HG03439 (cell line): ENCODE measurements around the gene DISC1.

Experiments used
- ATAC-seq: cut with Tn5 transposase; IDR thresholded peaks from one replicate; pipeline ENCODE4 v1.9.1; 2021; ENCODE audit warnings: mild to moderate bottlenecking, moderate library complexity; ENCODE audit not compliant: unreplicated experiment

Gene DISC1

DNA sequence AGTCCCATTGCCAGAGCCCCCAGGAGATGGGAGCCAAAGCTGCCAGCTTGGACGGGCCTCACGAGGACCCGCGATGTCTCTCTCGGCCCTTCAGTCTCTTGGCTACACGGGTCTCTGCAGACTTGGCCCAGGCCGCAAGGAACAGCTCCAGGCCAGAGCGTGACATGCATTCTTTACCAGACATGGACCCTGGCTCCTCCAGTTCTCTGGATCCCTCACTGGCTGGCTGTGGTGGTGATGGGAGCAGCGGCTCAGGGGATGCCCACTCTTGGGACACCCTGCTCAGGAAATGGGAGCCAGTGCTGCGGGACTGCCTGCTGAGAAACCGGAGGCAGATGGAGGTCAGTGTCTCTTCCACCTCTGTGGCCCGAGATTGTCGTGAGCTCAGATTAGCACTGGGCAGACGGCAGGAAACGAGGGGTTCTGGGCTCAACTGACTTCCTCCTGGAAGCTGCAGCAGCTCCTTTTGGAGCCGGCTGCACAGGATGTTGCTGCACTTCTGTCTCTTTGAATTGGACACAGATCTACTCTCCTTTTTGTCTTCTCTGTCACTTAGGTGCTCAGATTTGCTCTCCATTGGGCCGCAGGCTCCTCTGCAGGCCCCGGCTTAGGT is 68.0 kb downstream of the DISC1 start:
- no peak for ATAC-seq

DNA sequence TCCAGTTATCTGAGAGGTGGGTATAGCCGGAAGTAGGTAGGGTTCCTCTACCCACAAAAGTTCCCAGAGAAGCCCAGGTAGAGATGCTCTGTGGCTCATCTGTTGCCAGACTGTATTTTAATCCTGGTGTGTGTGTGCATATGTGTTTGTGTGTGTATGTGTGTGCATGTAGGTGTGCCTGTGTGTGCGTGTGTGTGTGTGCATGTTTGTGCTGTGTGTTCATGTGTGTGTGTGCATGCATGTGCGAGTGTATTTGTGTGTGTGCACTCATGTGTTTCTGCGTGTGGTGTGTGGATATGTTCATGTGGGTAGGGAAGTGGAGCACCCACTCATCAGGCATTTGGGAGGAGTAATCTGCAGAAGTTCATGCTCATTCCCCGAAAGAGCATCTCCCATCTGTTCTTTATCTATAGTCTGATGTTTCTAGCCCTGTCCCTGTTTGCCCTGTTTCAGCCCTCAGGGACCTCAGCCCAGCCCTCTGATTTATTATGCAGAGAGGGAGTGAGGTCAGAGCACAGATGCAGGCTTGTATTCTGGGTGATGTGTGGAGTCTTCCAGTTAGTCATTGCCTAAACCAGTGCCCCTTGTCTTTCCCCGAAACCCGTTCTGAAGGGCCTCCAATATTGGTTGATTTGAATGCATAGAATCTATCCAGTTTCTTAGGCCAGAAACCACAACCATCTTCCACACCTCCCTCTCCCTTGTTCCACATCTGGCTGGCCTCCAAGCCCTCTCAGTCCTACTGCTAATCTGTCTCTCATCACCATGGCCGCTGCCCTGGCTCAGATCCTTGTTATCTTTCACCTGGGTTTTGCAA is 69.1 kb downstream of the DISC1 start:
- ATAC-seq, result no peak

DNA sequence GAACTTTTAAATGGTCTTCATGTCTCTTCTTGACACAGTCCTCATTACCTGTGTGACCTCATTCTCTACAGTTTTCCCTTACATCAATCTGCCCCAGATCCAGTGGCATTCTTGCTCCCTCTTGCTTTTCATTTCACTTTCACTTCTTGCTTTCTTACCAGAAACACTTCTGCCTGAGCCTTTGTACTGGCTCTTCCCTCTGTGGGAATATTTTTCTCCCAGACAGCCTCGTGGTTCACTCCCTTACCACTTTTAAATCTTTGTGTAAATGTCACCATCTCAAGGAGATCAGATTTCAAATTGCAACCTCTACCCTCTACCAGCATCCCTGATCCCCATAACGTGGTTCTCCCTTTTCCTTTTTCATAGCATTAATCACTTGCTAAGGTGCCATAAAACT is 73.2 kb downstream of the DISC1 start:
- ATAC-seq, result no peak

DNA sequence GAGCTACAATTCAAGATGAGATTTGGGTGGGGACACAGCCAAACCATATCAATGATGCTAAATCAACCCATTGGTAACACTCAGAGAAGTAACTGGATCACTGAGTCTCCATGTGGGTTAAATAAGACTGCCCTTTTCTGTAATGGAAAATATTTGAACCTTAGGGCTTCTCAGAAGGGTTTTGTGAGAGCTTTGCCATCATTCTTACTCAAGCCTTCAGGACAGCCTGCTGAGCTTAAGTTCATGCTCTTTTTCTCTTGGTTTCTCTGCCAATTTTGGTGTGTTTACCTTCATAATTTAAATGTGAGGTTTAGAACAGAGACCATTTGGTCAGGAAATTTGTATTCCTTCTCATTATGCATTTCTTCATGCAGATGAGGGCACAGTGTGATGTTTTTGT is 74.7 kb downstream of the DISC1 start:
- no peak for ATAC-seq

DNA sequence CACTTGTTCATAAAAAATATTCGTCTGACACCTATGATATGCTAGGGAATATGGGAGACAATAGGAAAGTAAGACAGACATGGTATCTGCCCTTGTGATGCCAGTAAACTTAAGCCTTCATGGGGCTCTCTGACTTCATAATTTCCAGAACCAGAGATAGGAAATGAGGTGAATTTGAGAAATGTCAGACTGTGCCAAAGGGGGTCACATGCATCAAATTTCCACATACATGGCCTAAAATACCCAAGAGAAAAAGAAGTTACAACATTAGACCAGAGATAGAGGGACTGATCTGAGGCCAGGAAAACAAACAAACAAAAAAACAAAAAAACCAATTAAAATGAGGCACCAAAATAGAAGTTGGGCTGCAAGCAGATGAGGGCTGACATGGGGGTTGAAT is 75.7 kb downstream of the DISC1 start:
- no peak for ATAC-seq

DNA sequence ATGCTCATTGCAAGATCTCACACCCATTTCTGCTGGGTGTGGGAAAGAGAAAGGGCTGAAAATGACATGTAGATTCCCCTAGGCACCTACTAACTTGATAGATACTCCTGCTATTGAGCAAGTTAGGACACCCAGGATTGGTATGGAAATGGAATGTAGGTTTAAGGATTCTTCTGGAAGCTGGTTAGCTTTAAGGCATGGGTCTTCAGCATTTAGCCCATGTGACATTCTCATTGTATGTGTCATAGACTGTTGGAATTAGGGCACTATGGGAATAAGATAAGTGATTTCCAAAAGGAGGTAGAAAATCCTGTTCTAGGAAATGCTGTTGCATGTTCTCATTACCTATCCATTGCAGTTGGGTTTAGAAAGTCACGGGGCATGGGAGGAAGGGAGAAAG is 76.2 kb downstream of the DISC1 start:
- ATAC-seq, result no peak

DNA sequence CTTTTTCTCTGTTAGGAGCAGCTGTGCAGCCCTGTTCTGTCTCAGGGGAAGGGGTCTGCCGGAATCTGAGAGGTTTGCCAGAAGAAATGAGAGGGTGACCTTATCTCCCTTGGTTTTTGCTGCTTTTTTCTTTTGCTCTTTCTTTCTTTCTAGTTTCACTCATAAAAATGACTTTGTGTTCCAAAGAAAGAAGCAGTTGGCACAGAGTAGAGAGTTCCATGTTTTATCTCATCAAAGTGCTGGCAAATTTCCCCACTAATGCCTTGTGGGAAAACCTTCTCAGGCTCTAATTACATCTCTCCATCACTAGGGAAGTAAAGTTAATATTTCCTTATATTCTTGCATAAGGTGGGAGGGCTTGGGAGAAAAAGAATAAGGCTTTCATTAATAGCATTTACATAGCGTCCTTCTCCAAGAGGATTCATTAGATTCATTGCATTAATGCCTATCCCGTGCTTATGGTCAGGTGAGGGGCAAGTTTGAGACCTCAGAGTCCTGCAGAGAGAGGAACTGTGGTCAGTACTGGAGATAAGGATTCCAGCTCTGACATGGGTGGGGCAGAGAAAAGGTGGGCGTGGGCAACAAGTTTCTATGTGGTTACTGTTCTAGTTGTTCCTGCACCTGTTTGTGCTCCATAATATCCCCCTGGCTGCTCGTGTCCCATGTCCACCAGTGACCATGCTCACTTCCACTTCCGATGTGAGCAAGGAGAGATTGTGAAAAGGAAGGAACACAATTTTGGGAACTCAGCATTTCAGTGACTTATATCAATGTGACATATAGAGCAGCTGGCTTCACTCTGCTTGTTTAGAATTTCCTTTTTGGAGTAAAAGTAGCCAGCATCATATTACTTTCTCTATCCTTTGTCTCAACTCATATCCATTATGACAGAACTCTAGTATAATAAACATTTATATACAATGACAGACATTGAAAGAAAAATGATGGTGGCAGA is 79.5 kb downstream of the DISC1 start:
- ATAC-seq, result no peak

DNA sequence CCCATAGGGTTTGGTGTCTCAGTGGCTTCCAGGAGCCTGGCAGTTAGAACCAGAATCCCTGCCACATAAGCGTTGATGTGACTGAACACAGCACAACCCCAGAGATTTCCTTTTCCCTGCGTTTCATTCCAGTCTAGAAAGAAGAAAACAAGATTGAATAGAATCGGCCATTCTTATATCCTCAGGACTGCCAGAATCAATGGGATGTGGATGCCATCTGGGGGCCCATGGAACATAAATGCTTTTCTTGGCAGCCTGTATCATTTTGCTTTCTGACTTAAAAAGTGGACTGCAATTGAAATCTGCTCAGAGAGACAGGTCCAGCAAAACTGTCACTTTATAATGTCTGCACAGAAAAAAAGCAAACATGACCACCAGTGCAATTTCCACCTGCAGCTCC is 80.3 kb downstream of the DISC1 start:
- no peak for ATAC-seq

DNA sequence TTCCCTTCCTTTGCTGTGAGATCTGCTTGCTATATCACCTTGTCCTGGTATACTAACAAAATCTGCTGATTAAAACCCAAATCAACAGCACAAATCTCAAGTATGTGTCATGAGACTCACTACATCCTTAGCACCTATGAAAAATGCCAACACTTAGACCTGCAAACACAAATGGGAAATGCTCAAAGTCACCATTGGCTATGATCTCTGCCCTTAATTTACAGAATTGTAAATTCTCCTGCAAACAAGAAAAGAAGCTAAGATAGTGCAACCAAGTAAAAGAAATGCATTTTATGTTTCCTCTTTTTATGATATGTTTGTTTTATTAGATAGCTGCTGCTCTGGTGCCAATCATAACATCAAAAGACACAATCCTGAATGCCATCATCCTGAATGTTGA is 80.8 kb downstream of the DISC1 start:
- no peak for ATAC-seq

DNA sequence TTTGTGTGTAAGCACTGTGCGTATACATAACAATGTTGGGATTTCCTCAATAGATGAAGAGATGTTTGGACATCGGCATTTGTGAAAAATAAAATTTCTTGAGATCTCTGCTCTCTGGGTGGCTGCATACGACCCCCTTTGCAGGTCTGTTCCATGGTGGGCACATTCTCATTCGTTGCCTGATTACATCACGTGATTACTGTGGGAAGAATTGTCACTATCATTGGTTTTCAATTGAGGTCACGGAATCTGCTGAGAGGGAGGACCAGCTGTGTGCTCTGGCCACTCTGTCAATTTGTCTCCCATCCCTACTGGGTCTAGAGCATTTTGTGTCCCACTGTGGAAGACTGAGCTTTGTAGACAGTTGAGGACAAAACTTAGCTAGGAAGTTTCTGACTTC is 81.8 kb downstream of the DISC1 start:
- no peak for ATAC-seq

DNA sequence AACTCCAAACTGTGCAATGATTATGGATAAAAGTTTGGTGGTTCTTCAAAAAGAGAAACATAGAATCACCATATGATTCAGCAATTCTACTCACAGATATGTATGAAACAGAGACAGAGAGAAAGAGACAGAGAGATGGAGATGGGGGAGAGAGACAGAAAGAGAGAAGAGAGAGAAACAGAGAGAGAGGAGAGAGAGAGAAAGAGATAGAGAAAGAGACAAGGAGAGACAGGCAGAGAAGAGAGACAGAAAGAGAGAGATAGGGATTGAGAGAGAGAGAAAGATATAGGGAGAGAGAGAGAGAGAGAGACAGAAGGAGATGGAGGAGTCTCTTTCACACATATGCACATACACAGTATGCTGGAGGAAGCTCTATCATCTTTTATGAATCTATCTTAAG is 87.8 kb downstream of the DISC1 start:
- ATAC-seq, result no peak

DNA sequence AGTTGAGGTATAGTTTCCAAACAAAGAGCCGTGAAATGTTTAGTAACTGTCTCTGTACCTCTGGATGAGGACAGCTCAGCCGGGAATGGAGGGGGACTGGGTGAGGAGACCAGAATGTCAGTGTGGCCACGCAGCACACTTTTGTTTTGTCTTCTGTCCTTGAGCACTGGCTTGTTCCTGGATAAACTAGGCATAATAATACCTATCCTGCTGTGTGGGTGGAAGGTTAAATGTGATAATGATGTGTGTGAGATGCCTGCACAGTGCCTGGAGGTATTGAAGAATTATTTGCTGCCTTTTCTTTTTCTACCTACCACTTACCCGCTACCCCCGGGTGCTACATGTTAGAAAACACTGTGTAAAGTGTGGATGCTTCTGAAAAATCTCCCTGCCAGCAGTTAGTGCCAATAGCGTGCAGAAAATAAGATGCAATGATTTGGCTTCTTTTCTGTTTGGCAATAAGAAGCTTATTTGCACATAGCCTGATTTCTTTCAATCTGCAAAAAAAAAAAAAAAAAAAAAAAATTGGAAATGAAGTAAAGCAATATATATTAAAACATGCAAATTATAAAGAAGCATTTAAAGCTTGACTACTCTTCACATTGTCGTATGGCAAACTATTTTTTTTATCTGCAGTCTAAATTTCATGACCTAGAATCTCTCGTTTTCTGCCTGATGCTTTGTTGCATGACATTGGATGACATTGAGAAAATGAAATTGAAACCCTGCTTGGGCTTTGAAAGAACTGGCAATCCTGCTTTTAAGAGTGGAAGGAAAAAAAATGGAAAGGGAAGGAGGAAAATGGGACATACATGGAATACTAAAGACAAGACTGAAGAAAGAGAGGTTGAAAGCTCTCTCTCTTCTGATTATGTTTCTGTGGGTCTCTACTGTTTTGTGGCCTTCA is 89.5 kb downstream of the DISC1 start:
- no peak for ATAC-seq

DNA sequence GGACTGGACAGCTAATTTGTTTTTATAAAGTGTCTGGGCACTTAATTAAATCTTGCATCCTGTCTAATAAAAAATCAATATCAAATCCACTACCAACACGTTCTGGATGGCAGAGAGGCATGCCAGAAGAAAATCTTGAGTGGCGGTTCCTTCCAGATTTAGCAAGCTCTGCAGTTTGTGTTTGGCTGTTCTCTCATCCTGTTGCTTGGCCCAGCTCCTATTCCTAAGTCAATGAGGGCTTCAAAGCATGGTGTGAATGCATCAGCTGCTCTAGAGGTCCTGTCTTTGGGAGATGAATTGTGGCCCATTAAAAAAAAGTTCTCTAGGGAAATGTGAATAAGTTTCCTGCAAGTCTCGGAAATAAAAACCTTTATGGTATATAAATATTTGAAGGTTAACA is 90.3 kb downstream of the DISC1 start:
- no peak for ATAC-seq

DNA sequence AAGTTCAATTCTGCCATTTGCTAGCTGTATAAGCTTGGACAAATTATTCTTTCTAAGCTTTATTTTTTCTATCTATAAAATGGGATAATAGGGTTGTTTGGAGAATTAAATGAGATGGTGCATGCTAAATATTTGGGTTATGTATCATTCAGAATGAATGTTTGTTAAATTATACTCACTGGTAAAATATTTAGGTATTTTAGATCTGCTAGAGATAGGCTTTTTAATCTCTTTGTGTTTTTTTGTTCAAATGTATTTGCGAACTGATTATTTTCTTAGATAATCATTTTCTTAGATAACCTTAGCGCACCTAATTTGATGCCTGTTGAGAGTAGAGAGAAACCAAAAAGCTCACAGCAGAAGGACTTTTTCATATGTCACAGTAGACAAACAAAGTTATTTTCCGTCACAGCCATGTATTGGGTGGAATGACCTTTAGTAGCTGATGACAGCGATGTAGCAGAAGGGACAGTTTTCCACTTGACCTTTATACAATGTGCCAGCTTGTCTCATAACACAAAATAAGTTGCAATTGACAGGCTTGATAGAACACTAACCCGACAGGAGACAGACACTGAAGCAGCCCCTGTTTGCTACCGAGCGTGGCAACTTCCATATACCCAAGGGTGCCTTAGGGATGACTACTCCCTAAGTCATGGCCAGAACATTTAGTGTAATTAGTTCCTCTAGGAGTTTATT is 93.0 kb downstream of the DISC1 start:
- ATAC-seq, result no peak

DNA sequence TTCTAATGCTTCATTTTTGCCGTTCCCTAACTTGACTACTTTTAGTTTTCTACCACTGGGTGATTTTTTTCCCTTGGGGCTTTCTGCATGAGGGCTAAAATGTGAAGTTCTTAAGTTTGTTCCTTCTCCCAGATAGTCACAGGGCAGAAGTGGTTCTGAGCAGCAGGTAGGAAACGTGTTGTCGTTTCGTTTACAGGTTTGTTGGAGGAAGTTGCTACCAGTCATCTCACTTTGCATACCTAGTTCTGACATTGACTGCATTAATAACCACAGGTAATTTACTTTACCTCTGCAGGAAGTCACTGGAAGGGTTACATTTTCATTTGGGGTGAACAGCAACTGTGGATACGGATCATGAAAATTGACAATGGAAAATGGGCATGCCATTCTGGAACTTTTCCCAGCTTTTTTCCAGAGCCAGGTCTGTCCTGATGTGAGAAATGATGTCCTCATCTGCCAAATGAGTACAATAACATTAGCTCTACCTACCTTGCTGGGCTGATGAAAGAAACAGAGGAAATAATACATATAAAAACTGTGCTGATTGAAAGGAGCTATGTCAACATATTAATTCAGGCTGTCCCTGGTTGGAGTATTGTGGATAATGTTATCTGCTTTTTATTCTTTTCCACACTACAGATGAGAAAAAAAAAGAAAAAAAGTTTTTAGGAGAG is 94.2 kb downstream of the DISC1 start:
- ATAC-seq, result no peak

DNA sequence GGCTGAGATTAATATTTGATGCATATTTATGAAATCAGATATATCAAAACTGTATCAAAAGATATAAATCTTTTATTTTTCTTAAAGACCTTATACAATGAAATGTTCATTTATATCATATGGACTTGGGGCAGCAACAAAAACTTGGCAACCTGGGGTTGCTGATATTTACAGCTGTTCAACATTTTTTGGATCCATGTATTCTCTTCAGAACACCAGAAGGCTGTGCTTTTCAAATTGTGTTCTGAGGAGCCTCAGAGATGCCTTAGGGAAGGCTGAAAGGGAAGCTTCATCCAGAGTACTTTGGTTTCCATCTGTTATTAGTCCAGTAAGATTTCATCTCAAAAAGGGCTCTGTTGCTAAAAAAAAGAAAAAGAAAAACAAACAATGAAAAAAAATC is 94.8 kb downstream of the DISC1 start:
- no peak for ATAC-seq

DNA sequence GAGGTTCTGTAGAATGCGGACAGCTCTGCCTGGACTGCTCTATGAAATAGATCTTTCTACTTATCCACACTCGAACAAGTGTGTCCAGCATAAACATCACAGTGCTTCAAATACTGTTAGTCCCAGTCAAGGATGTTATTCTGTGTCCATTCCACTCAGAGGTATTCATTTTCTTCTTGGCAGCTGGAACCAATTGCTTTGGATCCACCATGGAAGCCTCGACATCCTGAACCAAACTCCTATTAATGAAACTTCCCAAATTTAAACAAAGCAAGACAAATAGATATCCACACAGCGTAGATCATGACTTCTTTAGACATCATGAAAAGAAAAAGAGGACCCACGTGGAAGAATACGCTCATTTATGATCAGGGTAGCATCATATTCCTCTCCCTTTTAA is 95.8 kb downstream of the DISC1 start:
- no peak for ATAC-seq

DNA sequence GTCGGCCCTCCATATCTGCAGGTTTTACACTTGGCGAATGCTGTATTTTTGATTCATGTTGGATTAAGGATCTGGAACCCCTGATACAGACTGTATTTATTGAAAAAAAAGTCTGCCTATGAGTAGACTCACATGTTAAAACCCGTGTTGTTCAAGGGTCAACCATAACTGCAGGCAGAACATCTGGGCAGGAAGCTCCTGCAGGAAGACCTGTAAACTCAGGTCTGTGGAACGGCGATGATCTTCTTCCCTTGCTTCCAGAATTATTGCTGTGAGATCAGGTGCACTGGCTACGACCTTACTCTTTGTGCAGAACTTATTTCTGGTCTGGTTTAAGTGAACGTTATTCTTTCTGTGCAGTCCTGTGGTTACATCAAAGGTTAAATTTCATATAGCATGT is 96.6 kb downstream of the DISC1 start:
- ATAC-seq, result no peak

DNA sequence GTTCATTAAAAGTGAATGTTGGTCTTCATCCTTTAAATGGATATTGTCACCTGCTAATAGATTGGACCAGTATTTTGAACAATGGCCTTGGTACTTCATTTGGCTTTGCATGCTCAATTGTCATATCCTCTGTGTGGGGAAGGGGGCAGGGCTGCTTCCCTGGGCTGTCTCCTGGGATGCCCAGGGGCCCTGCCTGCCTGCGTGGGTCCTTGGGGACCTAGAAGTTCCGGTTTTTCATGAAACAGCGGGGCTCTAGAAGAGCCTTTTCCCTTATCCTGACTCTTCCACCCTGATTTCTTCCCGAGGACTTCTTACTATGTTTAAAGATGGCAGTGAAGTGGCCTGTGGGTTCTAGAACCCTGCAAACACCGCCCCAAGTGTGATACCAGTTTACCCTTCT is 97.5 kb downstream of the DISC1 start:
- ATAC-seq, result no peak
